NCI-H748 (cell line): ENCODE results near the gene TIMM23.

Experiments
- DNase-seq: peaks from one replicate; lab custom pipeline; 2025; ENCODE audit not compliant: unreplicated experiment; lab: John Stamatoyannopoulos, UW

Gene TIMM23

GRCh38 chr10:46052057-46052790, 79.9 kb downstream of the TIMM23 start:
- DNase-seq: no peak

DNA sequence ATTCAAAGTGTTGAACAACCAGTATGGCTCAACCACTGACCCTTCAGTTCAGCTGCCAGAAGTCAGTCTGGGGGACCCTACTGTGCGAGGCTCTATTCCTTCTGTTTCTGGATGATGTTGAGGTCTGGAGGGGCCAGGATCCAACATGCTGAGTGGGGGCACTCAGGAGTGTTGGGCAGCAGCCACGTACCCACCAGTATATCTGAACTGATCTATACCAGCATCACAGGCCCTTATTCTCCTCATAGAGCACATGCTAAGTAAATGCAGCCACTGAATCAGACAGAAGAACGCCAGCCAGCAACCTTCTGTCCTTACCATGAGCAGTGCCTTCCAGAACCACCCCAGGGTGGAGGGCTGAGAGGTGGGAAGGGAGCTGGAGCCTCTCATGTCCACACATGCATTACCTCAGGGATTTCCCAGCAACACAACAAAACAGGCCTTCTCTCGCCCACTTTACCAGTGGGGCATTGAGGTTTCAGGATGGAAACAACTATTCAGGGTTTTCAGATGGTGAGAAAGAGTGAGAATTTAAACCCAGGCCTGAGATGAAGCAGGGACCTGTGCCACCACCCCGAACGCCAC, 80.6 kb downstream of the TIMM23 start:
- DNase-seq: no peak
